A549 (cell line): Measurements from ENCODE around the gene CBARP. TPM values are rescaled to one million over a fixed set of nuclear protein-coding genes. Genes with fewer than 3 reads are reported as not detected.

Experiments
- ATAC-seq, 2 experiments: fragments of 200-7000 bp in 1 of 2; fragments of >200 bp in 1 of 2; cut with Nextera tagmentation in 1 of 2; cut with Tn5 transposase in 1 of 2; 3 replicates each; pipeline versions ENCODE4 v1.8.0 to v1.9.1; 2018 to 2020; ENCODE audit warnings: mild to moderate bottlenecking in 1 of 2, moderate library complexity in 1 of 2
- CTCF ChIA-PET: fragments of 300-600 bp; sonication (Branson Sonifier 250); formaldehyde crosslinking; extraction: SDS; loops from one replicate; lab custom pipeline; 2021; ENCODE audit warnings: antibody characterized with exemption, inconsistent platforms; lab: Yijun Ruan, JAX
- POLR2A ChIA-PET: fragments of 350-600 bp; formaldehyde crosslinking; extraction: SDS; loops from one replicate; lab custom pipeline; 2021; ENCODE audit warnings: antibody characterized with exemption, inconsistent platforms; lab: Yijun Ruan, JAX
- DNase-seq, 2 experiments: peaks; one replicate each; pipeline versions ENCODE4 v3.0.0 to v3.0.0-alpha.2; 2011 to 2016; ENCODE audit warnings: low read depth in 1 of 2, low spot score in 1 of 2
- FAIRE-seq: peaks from 2 replicates; lab custom pipeline; 2011; peaks lifted over from hg19 to GRCh38; lab: Jason Lieb, UNC
- H3K27ac ChIP-seq, 2 experiments: fragments of >200 bp; sonication (Bioruptor Twin); formaldehyde crosslinking; 3 replicates each; pipeline ENCODE4 v1.5.1; 2016 to 2017
- H3K4me1 ChIP-seq: fragments of >200 bp; sonication (Bioruptor Twin); formaldehyde crosslinking; 3 replicates; pipeline ENCODE4 v1.6.1; 2016
- H3K4me2 ChIP-seq: fragments of >200 bp; sonication (Bioruptor Twin); formaldehyde crosslinking; 3 replicates; pipeline ENCODE4 v1.6.1; 2016
- H3K4me3 ChIP-seq: fragments of >200 bp; sonication (Bioruptor Twin); formaldehyde crosslinking; 3 replicates; pipeline ENCODE4 v1.5.1; 2016
- H3K9me3 ChIP-seq: fragments of >200 bp; sonication (Bioruptor Twin); formaldehyde crosslinking; 3 replicates; pipeline ENCODE4 v1.6.1; 2016
- CBX2 ChIP-seq: fragments of 200-600 bp; sonication (generic); IDR thresholded peaks from 2 replicates; pipeline ENCODE4 v1.6.1; 2016; ENCODE audit warnings: low read depth, mild to moderate bottlenecking, borderline replicate concordance
- CTCF ChIP-seq: fragments of >200 bp; sonication (Bioruptor Twin); formaldehyde crosslinking; IDR thresholded peaks from 3 replicates; pipeline ENCODE4 v1.5.1; 2016
- HEYL ChIP-seq: fragments of 250-450 bp; sonication (Bioruptor Pico); IDR thresholded peaks from 2 replicates; pipeline ENCODE4 v1.8.0; 2021; ENCODE audit warnings: mild to moderate bottlenecking, moderate library complexity
- HOXA7 ChIP-seq: fragments of 250-450 bp; sonication (Bioruptor Pico); IDR thresholded peaks from 2 replicates; pipeline ENCODE4 v1.5.0; 2020; ENCODE audit warnings: mild to moderate bottlenecking, moderate library complexity
- JUNB ChIP-seq: fragments of >200 bp; sonication (Bioruptor Twin); formaldehyde crosslinking; IDR thresholded peaks from 2 replicates; pipeline ENCODE4 v1.6.1; 2016
- KDM1A ChIP-seq: fragments of 200-600 bp; sonication (generic); IDR thresholded peaks from 2 replicates; pipeline ENCODE4 v1.6.1; 2016; ENCODE audit warnings: low read depth, mild to moderate bottlenecking
- KDM5A ChIP-seq: fragments of 200-600 bp; sonication (generic); IDR thresholded peaks from 2 replicates; pipeline ENCODE4 v1.6.1; 2016; ENCODE audit warnings: antibody characterized with exemption, mild to moderate bottlenecking
- MAFK ChIP-seq: fragments of 450-650 bp; IDR thresholded peaks from 2 replicates; pipeline ENCODE4 v1.6.1; 2014; ENCODE audit not compliant: partially characterized antibody
- MAX ChIP-seq: IDR thresholded peaks from 2 replicates; pipeline ENCODE4 v1.6.1; 2012
- MAZ ChIP-seq: fragments of 150-350 bp; IDR thresholded peaks from 2 replicates; pipeline ENCODE4 v1.6.1; 2014; ENCODE audit warnings: antibody characterized with exemption, low read depth, low read length, borderline replicate concordance
- RAD21 ChIP-seq, 2 experiments: fragments of >200 bp in 1 of 2; sonication (Bioruptor Twin) in 1 of 2; formaldehyde crosslinking in 1 of 2; IDR thresholded peaks in 1 of 2; conservative IDR thresholded peaks in 1 of 2; 2 replicates in 1 of 2; 3 replicates in 1 of 2; pipeline ENCODE4 v1.6.1; 2012 to 2018; ENCODE audit warnings: inconsistent platforms in 1 of 2
- REST ChIP-seq: fragments of 200-600 bp; sonication (generic); IDR thresholded peaks from 2 replicates; pipeline ENCODE4 v1.6.1; 2016; ENCODE audit warnings: antibody characterized with exemption, mild to moderate bottlenecking, moderate library complexity
- SMC3 ChIP-seq: fragments of >200 bp; sonication (Bioruptor Twin); formaldehyde crosslinking; IDR thresholded peaks from 3 replicates; pipeline ENCODE4 v1.6.1; 2018; ENCODE audit warnings: inconsistent platforms
- SREBF2 ChIP-seq: fragments of 450-650 bp; IDR thresholded peaks from 2 replicates; pipeline ENCODE4 v1.6.1; 2014; ENCODE audit warnings: mild to moderate bottlenecking, moderate library complexity
- TFCP2L1 ChIP-seq: fragments of 250-450 bp; sonication (Bioruptor Pico); IDR thresholded peaks from 2 replicates; pipeline ENCODE4 v1.5.0; 2021; ENCODE audit warnings: mild to moderate bottlenecking
- USF2 ChIP-seq: fragments of 450-650 bp; IDR thresholded peaks from 2 replicates; pipeline ENCODE4 v1.6.1; 2014; ENCODE audit warnings: antibody characterized with exemption
- WGBS: methylation state at CpG from one replicate; pipeline ENCODE4 v1.1.6; 2017; ENCODE audit errors: missing lambda C conversion rate; 5-methylcytosine and 5-hydroxymethylcytosine counted together
- polyA minus RNA-seq: library from RNA; depleted of rRNA, polyadenylated mRNA; stranded (reverse); fragments of >200 nt; gene quantifications from 2 replicates; pipeline ENCODE4 v1.2.3, GENCODE V29; 2011; rRNA and poly(A)+ RNA removed
- polyA plus RNA-seq, 4 experiments: library from polyadenylated mRNA; depleted of rRNA in 3 of 4; stranded (reverse); fragments of >200 nt; fragmentation: RNase III in 1 of 4; extraction: RNeasy Plus Mini Kit Qiagen cat#74134 plus additional on column Dnase treatment in 1 of 4; gene quantifications; 2 replicates in 3 of 4; 3 replicates in 1 of 4; pipeline ENCODE4 v1.2.3, GENCODE V29; 2011 to 2017

CBARP gene
- polyA plus RNA-seq (2011; rRNA removed) (0.19 and 0.30 TPM in 2 replicates), polyA plus RNA-seq (2017; fragmentation: RNase III; extraction: RNeasy Plus Mini Kit Qiagen cat#74134 plus additional on column Dnase treatment) (1.7 to 2.0 TPM (median 1.9 TPM) in 3 replicates), polyA minus RNA-seq (0.21 and 0.24 TPM in 2 replicates)
- 1.3 and 2.3 TPM in 2 replicates for polyA plus RNA-seq (2012; cell fraction: cytosol; rRNA removed)
- polyA plus RNA-seq (2012; cell fraction: nucleus; rRNA removed) = 4.5 and 8.2 TPM in 2 replicates

GRCh38 chr19:1237754-1238368, at the start of gene CBARP:
TSS of gene CBARP (minus strand) at chr19:1238005. CDS start at chr19:1236100, 1,905 bp downstream.
- no peak for ATAC-seq
- 10% methylated on average over 2 of the region's 87 CpGs for WGBS
- POLR2A ChIA-PET = no interaction called here
- Histone ChIP-seq H3K27ac (peak within 1 kb of the TSS; percentile 78 to 97), H3K4me1 (peaks cover 27% of the 10 kb centered on the region), H3K4me3 (peak within 1 kb of the TSS; percentile 63), H3K4me2 (peak within 1 kb of the TSS; percentile 95), H3K9me3 (no peaks in the 10 kb centered on the region)
- CTCF ChIA-PET = interaction anchor here (1.1 to 2.3 kb wide), 4 partner anchors 15 to 124 kb away, joined by 7 to 15 read pairs (median 10); no protein-coding TSS in a partner anchor
- TF ChIP-seq SREBF2 (no peak), HEYL (CRISPR knock-in tag) (no peak), USF2 (no peak), MAX (0 out of 2 replicates have a peak, but pooled peaks have one; percentile 15), REST (no peak)
- DNase-seq = no peak
- no peak for FAIRE-seq

GRCh38 chr19:1286487-1287353, 48.9 kb upstream of the CBARP start:
- POLR2A ChIA-PET = no interaction called here
- CTCF ChIA-PET = interaction anchor here (0.6 to 1.2 kb wide), 3 partner anchors 7 to 229 kb away, joined by 3 to 4 read pairs (median 3); no protein-coding TSS in a partner anchor
- ATAC-seq (no peak), DNase-seq (no peak), FAIRE-seq (no peak)
- WGBS = 60% methylated on average over 2 of the region's 38 CpGs
- Histone ChIP-seq H3K9me3 (no peaks in the 10 kb centered on the region), H3K4me1 (peaks cover 18% of the 10 kb centered on the region), H3K4me3 (peak overlapping the region; percentile 62), H3K27ac (peak overlapping the region; percentile 79 to 91)
- TF ChIP-seq KDM1A (no peak), CBX2 (no peak), MAFK (no peak), HEYL (CRISPR knock-in tag) (no peak), KDM5A (no peak), MAZ (no peak), JUNB (no peak), HOXA7 (CRISPR knock-in tag) (no peak)
- TF ChIP-seq, all 56 proteins: peak for 0
- H3K4me2 ChIP-seq = peak overlapping the region; percentile 91

- Histone ChIP-seq H3K27ac (peak within 1 kb of the TSS; percentile 79 to 91), H3K4me1 (peaks cover 9% of the 10 kb centered on the region)
- no peak for ATAC-seq
- DNase-seq = no peak
- ChIA-PET POLR2A (no interaction called here), CTCF (interaction anchor here (0.6 to 1.2 kb wide), 2 partner anchors 30 to 228 kb away, joined by 3 to 4 read pairs; no protein-coding TSS in a partner anchor)
- TF ChIP-seq TFCP2L1 (no peak), CTCF (peak; percentile 50), SMC3 (peak; percentile 20; the same call in 1 of the 3 replicates), RAD21 (conservative IDR thresholded peaks at IDR 0.05 in 1 of 2, IDR thresholded peaks at IDR 0.05 in 1 of 2) (0 out of 5 replicates have a peak, but pooled peaks of 1 of the 2 experiments have one; percentile 2)
- TF ChIP-seq, all 56 proteins: peak for 3
- no peaks in the 10 kb centered on the region for H3K9me3 ChIP-seq
- H3K4me3 ChIP-seq = peak within 1 kb of the TSS; percentile 62
- H3K4me2 ChIP-seq = peak within 1 kb of the TSS; percentile 91
- no peak for FAIRE-seq
- no CpG with 5 or more reads among the region's 113 CpGs for WGBS
Measured at GRCh38 chr19:1285737-1286360, 48.0 kb upstream of the CBARP start, which contains the start of gene EFNA2. TSS of gene EFNA2 (plus strand) at chr19:1285873. CDS start at chr19:1286169, 296 bp downstream.
